Measurements from ENCODE around the gene LRP1B.

DNA sequence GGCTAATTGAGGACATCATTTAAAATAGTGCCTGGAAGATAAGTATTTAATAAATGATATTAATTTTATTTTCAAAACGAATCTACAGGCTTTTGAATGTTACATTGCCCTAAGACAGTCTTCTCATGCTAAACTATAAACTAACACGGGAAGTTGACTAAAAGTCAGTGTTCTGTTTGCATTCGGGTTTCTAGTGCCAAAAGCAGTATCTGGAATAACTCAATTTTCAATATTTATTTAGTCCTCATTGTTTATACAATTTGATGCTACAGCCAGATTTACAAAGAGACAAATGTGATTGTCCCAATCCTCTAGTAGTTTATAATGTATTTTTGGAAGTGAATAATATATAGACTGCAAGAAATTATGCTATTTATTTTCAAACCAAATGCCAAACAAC is 429.2 kb downstream of the LRP1B start:
- TF ChIP-seq ZFP36 (IDR thresholded peaks at IDR 0.05; ENCODE audit: borderline replicate concordance, partially characterized antibody), result no peak
- TF ChIP-seq RFX5 (IDR thresholded peaks at IDR 0.05), result no peak
- no peak for TF ChIP-seq SMC3 (IDR thresholded peaks at IDR 0.05)
- TF ChIP-seq, protein P1, sequence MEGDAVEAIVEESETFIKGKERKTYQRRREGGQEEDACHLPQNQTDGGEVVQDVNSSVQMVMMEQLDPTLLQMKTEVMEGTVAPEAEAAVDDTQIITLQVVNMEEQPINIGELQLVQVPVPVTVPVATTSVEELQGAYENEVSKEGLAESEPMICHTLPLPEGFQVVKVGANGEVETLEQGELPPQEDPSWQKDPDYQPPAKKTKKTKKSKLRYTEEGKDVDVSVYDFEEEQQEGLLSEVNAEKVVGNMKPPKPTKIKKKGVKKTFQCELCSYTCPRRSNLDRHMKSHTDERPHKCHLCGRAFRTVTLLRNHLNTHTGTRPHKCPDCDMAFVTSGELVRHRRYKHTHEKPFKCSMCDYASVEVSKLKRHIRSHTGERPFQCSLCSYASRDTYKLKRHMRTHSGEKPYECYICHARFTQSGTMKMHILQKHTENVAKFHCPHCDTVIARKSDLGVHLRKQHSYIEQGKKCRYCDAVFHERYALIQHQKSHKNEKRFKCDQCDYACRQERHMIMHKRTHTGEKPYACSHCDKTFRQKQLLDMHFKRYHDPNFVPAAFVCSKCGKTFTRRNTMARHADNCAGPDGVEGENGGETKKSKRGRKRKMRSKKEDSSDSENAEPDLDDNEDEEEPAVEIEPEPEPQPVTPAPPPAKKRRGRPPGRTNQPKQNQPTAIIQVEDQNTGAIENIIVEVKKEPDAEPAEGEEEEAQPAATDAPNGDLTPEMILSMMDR (IDR thresholded peaks at IDR 0.05), result no peak
- TF ChIP-seq RCOR1 (IDR thresholded peaks at IDR 0.05; ENCODE audit: low read depth, low read length), result no peak

All from A549 (cell line).